ENCODE measurements around the gene TSPAN16.
"Not testable (repeated sequence)": the region's sequence is repeated elsewhere in the genome, so short reads cannot be mapped to it uniquely, and the experiment has no call there.

The TSPAN16 gene

DNA sequence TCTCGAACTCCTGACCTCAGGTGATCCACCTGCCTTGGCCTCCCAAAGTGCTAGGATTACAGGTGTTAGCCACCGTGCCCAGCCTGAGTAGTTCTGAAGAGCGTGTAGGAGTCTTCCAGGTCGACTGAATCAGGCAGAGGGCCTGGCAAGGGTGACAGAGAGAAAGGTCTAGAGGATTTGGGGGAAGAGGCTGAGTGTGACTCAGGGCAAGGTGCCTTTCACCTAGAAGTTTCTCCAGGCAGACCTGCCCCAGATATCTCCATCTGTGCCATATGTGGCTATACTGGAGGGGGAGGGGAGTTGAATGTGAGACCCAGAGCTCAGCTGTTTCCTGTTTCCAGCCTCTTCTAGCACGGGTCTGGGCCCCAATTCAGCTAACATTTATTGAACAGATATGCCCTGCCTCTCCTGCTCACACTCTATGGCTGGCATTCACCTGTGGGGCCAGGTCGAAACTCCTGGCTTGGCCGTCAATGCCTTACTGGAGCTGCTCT, 51.6 kb downstream of the TSPAN16 start:
- DNase-seq: no peak

DNA sequence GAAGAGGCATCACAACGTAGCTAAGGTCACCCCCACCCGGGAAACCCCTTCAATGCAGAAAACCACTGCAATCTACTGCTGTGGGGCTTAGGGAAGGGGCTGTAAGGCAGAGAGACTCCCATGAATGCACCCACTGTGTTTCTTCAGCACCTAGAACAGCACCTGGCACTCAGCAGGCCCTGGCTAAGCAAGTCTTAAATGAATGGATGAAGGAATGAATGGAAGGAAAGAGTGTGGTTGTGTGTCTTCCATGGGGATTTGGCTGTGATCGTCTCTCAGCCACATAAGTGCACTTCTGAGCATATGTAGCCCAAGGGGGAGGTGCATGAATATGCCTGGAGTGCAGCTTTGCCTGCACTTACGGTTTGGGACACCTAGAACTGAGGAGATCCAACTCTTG, 53.2 kb downstream of the TSPAN16 start:
- DNase-seq: no peak

DNA sequence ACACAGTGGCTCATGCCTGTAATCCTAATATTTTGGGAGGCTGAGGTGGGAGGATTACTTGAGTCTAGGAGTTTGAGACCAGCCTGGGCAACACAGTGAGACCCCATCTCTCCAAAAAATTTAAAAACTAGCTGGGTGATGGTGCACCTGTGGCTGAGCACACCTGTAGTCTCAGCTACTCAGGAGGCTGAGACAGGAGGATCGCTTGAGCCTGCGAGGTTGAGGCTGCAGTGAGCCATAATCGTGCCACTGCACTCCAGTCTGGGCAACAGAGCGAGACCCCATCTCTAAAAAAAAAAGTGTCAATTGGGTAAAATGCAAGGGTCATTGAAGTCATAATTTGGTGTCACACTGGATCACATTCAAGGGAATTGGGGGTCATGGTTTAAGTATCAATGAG, 58.1 kb downstream of the TSPAN16 start:
- DNase-seq: not testable (repeated sequence)

DNA sequence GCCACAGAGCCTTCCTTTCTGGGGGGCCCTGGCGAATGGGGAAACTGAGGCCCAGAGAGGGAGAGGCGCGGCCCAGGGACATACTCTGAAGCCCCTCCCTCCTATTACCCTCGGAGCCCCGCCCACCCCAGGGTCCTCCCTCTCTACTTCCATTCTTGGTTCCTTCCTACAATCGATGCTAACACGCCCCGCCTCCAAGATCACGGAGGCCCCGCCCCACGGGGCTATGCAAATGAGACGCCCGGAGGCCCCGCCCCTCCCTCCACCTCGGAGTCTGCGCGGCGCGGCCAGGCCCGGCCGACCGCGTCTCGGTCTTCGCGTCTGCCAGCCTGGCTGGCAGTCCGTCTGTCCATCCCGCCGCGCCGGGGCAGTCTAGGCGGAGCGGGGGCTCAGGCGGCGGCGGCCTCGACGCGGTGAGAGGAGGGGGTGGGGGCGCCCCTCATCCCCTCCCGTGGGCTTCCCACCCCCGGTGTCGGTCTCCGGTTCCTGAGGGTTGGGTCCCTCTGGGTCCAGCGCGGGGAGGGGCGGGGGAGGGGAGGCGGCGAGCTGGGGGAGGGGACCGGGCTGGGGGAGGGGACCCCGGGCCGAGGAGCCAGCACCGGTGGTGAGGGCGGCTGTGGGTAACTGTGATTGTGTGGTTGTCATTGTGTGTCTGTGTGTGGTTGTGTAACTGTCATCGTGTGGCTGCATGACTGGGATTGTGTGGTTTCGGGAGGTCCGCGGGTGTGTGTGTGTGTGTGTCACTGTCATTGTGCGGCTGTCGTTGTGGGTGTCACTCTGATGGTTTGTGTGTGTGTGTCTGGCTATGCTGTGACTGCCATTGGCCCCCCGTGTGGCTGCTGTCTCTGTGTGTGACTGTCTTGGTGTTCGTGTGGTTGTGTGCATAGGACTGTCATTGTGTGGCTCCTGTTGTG, 59.5 kb downstream of the TSPAN16 start, which contains the start of gene PLPPR2:
TSS of gene PLPPR2 (plus strand) at position 273 of the 914 bp plus-strand sequence. CDS start 2,242 bp downstream, outside the sequence.
- DNase-seq: peak; percentile 54

DNA sequence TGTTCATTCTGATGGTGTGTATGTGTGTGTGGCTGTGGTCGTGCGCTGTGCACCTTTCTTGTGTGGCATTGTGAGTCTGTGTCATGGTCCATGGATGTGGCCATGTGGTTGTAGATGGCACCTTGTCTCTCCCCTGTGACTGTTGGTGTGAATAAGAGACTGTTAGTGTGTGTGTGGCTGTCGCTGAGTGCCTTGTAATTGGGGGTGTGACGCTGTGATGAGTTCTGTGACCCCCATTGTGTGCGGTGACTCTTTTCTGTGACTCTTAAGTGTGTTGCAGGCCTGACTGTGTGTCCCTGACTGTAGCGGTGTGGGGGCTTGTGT, 60.1 kb downstream of the TSPAN16 start:
- DNase-seq: no peak

DNA sequence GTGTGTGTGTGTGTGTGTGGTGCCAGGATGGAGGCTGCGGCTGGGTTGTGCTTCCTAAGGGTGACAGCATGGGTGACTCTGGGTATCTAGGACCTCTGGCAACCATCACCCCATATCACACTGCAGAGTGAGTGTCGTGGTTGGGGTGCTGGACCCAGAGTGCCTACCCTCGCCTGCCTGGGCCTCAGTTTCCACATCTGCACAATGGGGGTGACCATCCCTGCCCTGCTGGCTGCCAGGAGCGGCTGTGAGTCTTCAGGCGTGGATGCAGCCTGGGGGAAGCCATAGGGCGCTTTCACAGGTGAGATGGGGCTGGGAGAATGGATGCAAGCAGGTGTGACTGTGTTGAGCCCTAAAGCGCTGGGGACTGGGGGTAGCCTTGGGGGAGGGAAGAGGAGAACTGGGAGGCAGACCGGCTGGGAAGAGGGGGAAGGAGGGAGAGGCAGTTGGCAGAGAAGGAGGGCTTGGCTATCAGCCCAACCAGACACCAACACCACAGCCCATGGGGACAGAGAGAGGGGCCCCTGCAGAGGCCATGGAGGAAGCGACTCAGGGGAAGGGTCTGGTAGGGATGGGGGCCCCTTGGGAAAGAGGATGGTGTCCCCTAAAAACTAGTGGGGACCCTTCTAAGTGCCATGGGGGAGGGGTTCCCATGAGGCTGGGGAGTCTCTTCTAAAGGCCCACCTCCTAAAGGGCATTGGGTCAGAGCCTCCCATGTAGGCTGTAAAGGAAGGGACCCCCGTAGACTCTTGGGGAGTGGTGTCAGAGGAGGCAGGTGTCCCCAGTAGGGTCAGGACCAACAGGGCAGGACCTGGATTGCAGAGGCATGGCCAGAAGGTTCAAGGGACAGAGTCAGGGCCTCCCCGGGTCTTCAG, 61.0 kb downstream of the TSPAN16 start:
- no peak for DNase-seq

DNA sequence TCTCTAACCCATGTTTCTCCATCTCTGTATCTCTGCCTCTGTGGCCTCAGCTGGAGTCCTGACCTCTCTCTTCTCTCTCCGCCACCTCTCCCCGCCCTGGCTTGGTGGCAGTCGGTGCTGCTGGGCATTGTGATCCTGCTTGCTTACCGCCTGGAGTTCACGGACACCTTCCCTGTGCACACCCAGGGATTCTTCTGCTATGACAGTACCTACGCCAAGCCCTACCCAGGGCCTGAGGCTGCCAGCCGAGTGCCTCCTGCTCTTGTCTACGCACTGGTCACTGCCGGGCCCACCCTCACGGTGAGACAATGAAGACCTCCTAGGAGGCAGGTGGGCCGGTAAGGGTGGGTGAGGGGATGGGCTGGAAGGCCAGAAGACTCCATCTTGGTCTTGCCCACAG, 63.5 kb downstream of the TSPAN16 start:
- DNase-seq: no peak

DNA sequence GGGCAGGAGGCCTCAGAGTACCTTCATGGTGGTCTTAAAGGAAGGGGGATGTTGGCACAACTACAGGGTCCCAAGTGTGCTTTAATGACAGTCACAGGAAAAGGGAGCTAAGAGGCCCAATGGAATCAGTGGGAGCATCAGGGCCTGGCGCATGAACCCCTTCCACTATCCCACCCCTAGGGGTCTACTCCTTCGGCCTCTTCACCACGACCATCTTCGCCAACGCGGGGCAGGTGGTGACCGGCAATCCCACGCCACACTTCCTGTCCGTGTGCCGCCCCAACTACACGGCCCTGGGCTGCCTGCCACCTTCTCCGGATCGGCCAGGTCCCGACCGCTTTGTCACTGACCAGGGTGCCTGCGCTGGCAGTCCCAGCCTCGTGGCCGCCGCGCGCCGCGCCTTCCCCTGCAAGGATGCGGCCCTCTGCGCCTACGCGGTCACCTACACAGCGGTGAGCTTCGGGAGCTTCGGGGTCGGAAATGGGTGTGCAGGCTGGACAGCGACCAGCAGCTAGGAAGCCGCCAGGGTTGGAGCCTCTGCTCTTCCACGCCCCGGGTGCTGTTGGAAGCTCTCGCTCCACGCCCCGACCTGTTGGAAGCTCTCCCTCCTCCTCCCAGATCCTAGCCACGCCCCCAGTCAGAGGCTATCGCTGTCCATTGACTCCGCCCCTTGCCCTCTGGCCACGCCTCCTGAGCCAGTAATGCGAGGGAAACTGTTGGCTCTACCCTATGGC, 65.2 kb downstream of the TSPAN16 start:
- no peak for DNase-seq

DNA sequence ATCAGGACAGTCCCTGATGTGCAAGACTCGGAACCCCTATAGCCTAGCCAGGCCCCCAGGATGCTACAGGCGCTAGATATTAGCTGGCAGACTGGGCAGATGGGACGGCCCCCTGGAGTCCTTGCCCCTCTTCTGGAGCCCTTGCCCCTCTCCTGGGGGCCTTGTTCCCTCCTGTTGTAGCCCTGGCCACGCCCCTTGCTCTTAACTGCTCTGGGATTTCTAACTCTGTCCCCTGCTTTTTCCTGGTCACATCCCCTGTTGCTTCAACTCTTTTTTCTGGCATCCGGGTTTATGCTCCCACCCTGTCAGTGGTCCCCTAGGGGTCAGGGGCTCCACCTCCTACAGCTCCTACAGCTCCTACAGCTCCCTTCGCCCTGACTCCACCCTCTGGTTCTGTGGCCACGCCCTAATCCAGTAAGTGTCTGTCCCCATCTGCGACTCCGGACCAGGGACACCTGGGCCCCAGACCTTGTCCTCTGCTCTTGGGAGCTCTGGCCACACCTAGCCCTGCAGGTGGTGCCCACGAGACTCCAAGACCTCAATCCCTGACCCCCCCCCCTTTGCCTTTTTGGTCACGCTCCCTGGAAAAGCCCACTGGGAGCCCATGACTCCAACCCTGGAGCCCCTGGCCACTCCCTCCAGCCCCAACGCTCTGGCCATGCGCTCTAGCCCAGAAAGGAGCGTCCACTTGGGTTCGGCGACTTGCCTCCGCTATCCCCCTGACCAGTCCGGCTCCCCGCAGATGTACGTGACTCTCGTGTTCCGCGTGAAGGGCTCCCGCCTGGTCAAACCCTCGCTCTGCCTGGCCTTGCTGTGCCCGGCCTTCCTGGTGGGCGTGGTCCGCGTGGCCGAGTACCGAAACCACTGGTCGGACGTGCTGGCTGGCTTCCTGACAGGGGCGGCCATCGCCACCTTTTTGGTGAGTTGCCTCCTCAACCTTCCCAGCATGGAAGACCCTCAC, 66.1 kb downstream of the TSPAN16 start:
- no peak for DNase-seq

DNA sequence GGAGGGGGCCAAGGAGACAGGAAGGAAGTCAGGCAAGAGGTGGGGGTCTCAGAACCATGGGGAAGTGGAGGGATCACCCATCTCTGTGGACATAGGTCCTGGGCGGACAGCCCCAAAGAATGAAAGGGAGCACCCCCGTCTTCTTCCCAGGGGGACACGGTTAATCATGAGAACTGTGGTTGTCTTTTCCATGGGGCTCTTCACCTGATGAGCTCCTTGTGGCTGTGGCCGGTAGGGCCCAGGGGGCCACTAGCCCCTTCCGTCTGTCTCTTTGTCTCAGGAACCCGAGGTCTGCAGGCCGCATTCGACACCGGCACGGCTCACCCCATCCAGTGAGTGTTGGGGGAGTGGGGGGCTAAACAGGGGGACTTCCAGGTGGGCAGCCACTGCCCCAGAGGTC, 67.9 kb downstream of the TSPAN16 start:
- DNase-seq: no peak

DNA sequence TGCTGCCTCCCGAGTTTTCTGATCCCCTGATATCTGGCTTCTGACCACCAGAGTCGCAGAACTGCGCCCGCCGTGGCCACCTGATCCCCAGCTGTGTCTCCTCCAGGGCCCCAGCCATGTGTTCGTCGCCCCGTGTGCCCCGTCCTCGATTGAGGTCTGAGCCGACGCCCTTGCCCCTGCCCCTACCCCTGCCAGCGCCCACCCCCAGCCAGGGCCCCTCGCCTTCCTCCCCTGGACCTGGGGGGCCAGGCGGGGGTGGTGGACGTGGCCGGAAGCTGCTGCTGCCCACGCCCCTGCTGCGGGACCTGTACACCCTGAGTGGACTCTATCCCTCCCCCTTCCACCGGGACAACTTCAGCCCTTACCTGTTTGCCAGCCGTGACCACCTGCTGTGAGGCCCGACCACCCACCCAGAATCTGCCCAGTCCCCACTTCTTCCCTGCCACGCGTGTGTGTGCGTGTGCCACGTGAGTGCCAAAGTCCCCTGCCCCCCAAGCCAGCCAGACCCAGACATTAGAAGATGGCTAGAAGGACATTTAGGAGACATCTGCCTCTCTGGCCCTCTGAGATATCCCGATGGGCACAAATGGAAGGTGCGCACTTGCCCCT, 68.4 kb downstream of the TSPAN16 start:
- no peak for DNase-seq

DNA sequence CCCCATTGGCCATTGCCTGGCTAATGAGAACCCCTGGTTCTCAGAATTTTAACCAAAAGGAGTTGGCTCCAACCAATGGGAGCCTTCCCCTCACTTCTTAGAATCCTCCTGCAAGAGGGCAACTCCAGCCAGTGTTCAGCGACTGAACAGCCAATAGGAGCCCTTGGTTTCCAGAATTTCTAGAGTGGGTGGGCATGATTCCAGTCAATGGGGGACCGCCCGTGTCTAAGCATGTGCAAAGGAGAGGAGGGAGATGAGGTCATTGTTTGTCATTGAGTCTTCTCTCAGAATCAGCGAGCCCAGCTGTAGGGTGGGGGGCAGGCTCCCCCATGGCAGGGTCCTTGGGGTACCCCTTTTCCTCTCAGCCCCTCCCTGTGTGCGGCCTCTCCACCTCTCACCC, 69.0 kb downstream of the TSPAN16 start:
- no peak for DNase-seq
